Breast epithelium (tissue), 4 donors: Measurements from ENCODE around the gene TSSK1B. TPM values are rescaled to one million over a fixed set of nuclear protein-coding genes. Genes with fewer than 3 reads are reported as not detected.

Experiments used
- DNase-seq, 2 donors: peaks; one replicate each; pipeline ENCODE4 v3.0.0-alpha.2; 2019; ENCODE audit warnings: low spot score in 2 of 2
- H3K27ac ChIP-seq, 2 donors: fragments of 200-600 bp; sonication (generic) in 1 of 2; one replicate each; pipeline ENCODE4 v1.5.1; 2016 to 2019; ENCODE audit warnings: mild to moderate bottlenecking in 1 of 2
- H3K27me3 ChIP-seq, 2 donors: fragments of 200-600 bp; sonication (generic) in 1 of 2; one replicate each; pipeline versions ENCODE4 v1.5.1 to v1.6.0; 2017 to 2019; ENCODE audit warnings: control low read depth in 1 of 2, mild to moderate bottlenecking in 1 of 2
- H3K36me3 ChIP-seq: fragments of 200-600 bp; one replicate; pipeline ENCODE4 v1.5.1; 2019
- H3K4me1 ChIP-seq, 2 donors: fragments of 200-600 bp; sonication (generic); one replicate each; pipeline ENCODE4 v1.5.1; 2016 to 2019; ENCODE audit warnings: control low read depth in 1 of 2
- H3K4me3 ChIP-seq, 3 donors: fragments of 200-600 bp; sonication (generic); 1 replicate in 2 of 3; 2 replicates in 1 of 3; pipeline ENCODE4 v1.5.1; 2016 to 2019; ENCODE audit warnings: mild to moderate bottlenecking in 3 of 3, moderate library complexity in 2 of 3
- H3K9me3 ChIP-seq, 2 donors: fragments of 200-600 bp; sonication (generic) in 1 of 2; one replicate each; pipeline ENCODE4 v1.5.1; 2016 to 2019; ENCODE audit warnings: control low read depth in 1 of 2
- POLR2A ChIP-seq: fragments of 450-650 bp; IDR thresholded peaks from one replicate; pipeline ENCODE4 v1.6.1; 2016; ENCODE audit warnings: antibody characterized with exemption, mild to moderate bottlenecking, moderate library complexity
- POLR2AphosphoS5 ChIP-seq, 3 donors: sonication (generic); formaldehyde crosslinking; IDR thresholded peaks; one replicate each; pipeline ENCODE4 v1.6.1; 2017; ENCODE audit warnings: antibody characterized with exemption in 3 of 3
- intact Hi-C: fragments of 100-400 bp; cut with DNase I; formaldehyde crosslinking; loops from one replicate; pipeline ENCODE4 v1.15.1; 2023; ENCODE audit warnings: low total_unique reads
- total RNA-seq, 3 donors: library from RNA; depleted of rRNA; stranded (reverse); fragments of >200 nt; gene quantifications; one replicate each; pipeline ENCODE4 v1.1.0, GENCODE V29; 2016
- TF ChIP-seq, protein P1 (sequence below), 3 donors: fragments of 450-650 bp; IDR thresholded peaks; one replicate each; pipeline ENCODE4 v1.5.1; 2016 to 2017; ENCODE audit warnings: antibody characterized with exemption in 3 of 3, mild to moderate bottlenecking in 3 of 3, moderate library complexity in 3 of 3

The TSSK1B gene
- total RNA-seq, 3 donors from 2014 or later = 0.32 to 0.73 (median 0.33) TPM

DNA sequence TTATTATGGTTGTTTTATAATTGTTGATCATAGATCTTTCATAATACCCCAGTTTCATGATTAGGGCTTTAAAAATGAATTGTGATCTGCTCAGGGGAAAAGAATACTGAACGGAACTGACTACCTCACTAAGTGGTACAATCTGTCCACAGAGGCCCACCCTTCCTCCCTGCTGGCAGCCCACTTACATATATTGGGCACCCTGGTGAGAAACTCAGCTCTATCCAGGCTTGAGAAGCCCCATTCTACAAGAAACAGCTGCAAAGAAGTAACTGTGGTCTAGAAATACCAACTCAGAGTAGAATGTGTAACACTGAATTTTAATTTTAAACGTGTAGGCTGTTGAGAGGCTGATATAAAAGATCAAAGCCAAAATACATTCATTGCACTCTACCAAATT is 46.9 kb downstream of the TSSK1B start:
- DNase-seq = no peak
- no peaks in the 10 kb centered on the region for H3K4me1 ChIP-seq
- no peaks in the 10 kb centered on the region for H3K27me3 ChIP-seq
- H3K36me3 ChIP-seq = no peaks in the 10 kb centered on the region
- no peaks in the 10 kb centered on the region for H3K9me3 ChIP-seq
- intact Hi-C loops = no loop called here
- no peak overlapping the region for H3K4me3 ChIP-seq
- H3K27ac ChIP-seq = no peak overlapping the region
- no peak for TF ChIP-seq POLR2AphosphoS5 (IDR thresholded peaks at IDR 0.05)
- TF ChIP-seq POLR2A = no peak
- TF ChIP-seq, protein P1, sequence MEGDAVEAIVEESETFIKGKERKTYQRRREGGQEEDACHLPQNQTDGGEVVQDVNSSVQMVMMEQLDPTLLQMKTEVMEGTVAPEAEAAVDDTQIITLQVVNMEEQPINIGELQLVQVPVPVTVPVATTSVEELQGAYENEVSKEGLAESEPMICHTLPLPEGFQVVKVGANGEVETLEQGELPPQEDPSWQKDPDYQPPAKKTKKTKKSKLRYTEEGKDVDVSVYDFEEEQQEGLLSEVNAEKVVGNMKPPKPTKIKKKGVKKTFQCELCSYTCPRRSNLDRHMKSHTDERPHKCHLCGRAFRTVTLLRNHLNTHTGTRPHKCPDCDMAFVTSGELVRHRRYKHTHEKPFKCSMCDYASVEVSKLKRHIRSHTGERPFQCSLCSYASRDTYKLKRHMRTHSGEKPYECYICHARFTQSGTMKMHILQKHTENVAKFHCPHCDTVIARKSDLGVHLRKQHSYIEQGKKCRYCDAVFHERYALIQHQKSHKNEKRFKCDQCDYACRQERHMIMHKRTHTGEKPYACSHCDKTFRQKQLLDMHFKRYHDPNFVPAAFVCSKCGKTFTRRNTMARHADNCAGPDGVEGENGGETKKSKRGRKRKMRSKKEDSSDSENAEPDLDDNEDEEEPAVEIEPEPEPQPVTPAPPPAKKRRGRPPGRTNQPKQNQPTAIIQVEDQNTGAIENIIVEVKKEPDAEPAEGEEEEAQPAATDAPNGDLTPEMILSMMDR (IDR thresholded peaks at IDR 0.05) = no peak

DNA sequence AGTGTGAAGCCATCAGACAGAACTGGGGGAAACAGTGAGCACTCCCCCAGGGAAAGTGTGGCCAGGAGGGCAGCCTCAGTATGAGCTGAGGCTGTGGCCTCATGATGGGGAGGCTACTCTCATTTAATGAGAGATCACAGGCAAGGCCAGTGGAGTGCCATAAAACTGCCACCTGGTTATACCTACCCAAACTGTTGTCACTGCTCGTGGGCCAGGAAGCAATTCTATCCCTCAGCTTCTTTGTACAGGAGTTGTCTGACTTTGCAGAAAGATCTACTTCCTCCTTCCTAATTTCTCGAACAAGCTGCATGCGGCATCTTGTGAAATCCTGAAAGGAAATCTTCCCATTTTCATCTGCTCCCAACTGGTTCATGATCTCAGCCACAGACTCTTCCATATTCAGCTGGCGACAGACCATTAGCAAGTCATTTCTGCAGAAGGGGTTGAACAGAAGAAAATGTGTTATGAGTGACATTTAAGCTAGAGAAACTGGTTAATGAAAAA is 50.0 kb downstream of the TSSK1B start:
- Histone ChIP-seq H3K27me3 (no peaks in the 10 kb centered on the region), H3K27ac (no peak overlapping the region), H3K4me3 (no peak overlapping the region), H3K4me1 (no peaks in the 10 kb centered on the region), H3K9me3 (no peaks in the 10 kb centered on the region), H3K36me3 (no peaks in the 10 kb centered on the region)
- no peak for DNase-seq
- TF ChIP-seq POLR2AphosphoS5 (IDR thresholded peaks at IDR 0.05) (no peak), POLR2A (no peak)
- TF ChIP-seq, protein P1 (IDR thresholded peaks at IDR 0.05) = no peak
- intact Hi-C loops = no loop called here

DNA sequence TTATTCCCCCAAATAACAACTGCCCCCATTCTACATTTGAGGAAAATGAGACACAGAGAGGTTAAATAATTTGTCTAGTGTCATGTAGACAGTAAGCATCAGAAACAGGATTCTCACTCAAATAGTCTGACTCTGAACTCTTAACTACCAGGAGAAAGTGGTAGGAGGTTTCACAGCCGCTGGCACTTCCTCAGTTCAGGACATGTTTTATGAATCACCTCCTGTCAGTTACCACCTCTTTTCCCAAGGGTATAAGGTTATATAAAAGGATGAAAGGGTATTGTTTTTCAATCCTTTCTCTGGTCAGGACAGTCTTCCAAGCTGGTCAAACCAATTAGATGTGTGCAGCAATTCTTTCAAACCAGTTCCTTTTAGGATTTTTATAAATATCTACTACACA is 52.1 kb downstream of the TSSK1B start:
- H3K4me1 ChIP-seq = no peaks in the 10 kb centered on the region
- DNase-seq = no peak
- H3K36me3 ChIP-seq = no peaks in the 10 kb centered on the region
- H3K4me3 ChIP-seq = no peak overlapping the region
- H3K27ac ChIP-seq = no peak overlapping the region
- H3K27me3 ChIP-seq = no peaks in the 10 kb centered on the region
- TF ChIP-seq POLR2AphosphoS5 (IDR thresholded peaks at IDR 0.05) = no peak
- TF ChIP-seq POLR2A = no peak
- TF ChIP-seq, protein P1 (IDR thresholded peaks at IDR 0.05) = no peak
- intact Hi-C loops = no loop called here
- H3K9me3 ChIP-seq = no peaks in the 10 kb centered on the region

Other genes starting within 250 kb of the TSSK1B start
- gene MCC, start 53.5 kb upstream of the TSSK1B start, total RNA-seq = 10 to 100 TPM; 24.3 to 46.5 (median 29.4) TPM
- 10 to 100 TPM; 22.4 to 49.2 (median 40.0) TPM for gene YTHDC2, start 78.7 kb upstream of the TSSK1B start, total RNA-seq